ENCODE measurements around the gene MISP3.

MISP3 gene

DNA sequence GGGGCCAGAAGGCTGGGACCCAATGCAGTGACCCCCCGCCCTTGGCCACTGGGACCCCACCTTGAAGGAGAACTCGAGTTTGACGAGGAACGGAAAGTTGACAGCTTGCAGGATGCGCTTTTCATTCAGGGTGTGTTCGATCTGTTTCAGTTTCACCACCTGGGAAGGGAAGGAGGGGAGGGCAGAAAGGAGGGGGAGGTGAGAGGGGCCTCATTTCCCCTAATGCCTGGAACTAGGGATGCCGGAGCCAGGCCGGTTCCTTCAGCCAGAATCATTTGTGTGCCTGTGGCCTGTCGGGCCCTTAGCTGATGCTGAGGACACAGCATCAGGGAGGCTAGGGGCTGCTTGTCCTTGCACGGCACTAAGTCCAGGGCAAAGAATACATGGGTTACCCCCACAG is 30.2 kb downstream of the MISP3 start:
- DNase-seq (ENCODE audit: low read depth) = no peak

DNA sequence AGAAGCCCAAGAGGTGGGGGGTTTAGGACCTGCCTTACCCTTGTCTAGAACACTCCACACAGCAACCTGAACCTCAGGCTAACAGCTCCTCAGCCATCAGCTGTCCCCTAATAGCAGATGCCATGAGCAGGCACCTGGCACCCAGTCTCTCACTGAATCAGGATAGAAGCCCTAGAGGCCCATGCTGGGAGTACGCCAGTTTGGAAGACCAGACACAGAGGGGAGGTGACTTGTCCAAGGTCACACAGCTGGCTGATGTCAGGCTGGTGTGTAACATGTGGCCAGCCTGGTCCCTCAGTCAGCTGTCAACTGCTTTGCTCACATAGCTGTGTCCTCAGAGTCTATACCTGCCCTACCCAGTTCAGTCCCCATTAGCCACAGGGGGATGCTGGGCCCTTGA is 30.7 kb downstream of the MISP3 start:
- no peak for DNase-seq (ENCODE audit: low read depth)

DNA sequence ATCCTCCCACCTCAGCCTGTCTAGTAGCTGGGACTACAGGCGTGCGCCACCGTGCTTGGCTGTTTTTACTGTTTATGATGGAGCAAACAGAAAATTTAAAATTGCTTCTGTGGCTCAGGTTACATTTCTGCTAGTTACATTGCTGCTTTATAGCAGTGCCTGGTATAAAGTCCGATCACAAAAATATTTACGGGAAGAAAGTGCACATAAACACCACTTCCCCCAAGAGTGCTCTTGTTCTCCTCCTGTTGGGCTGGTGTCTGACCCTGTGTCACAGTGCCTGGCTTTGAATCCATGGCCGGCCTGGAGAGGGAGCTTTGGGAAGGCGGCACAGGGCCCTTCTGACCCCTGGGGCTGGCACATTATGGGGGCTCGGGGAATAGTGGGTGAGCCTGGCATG is 33.1 kb downstream of the MISP3 start:
- DNase-seq (ENCODE audit: low read depth) = no peak

DNA sequence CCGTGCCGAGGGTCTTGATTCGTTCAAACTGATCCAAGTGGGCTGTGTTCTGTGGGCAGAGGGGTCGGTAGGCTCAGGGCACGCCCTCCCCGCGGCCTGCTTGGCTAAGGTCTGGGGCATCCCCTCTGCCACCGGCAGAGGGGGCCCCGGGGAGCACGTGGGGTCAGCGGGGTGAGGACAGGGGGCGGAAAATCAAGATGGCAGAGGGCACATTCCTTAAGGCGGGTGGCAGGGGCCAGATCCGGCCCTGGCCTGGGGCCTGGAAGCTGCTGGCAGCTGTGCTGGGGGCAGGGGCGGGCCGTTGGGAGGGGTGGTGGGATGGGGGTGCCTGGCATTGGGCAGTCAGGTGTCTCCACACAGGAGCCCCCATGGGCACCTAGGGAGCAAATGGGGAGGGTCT is 34.3 kb downstream of the MISP3 start:
- DNase-seq (ENCODE audit: low read depth) = no peak

DNA sequence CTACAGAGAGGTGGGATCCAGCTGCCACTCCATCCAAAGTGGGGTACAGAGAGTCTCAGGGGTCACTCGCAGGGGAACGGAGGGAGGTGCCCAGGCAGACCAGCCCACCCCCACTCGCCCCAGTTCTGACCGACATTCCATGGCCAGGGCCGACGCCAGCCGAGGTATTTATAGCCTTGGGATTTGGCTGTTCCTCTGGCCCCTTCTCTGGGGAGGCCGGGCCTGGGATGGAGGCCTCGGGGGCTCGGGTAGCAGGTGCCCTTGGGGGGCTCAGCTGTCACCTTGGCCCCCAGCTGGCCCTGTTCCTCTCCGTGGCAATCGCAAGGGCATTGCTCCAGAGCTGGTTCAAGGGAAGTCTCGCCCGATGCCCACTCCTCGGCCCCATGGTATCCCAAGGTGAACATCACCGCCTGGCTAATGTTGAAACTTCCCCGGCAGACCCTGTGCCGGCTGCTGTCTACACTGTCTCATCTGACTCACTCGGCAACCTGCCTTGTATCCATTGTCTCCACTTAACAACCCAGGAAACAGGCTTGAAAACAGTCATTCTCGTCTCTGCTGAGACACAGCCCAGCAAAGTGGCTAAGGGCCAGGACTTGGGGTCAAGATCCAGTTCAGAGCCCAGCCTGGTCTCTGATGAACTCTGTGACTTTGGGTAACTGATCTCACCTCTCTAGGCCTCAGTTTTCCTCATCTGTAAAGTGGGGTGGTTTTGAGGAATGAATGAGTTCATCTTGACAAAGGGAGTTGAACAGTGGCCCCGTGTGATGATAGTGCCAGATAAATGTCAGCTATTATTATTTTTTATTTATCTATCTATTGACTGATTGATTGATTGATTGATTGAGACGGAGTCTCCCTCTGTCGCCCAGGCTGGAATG is 35.2 kb downstream of the MISP3 start:
- DNase-seq (ENCODE audit: low read depth) = no peak

DNA sequence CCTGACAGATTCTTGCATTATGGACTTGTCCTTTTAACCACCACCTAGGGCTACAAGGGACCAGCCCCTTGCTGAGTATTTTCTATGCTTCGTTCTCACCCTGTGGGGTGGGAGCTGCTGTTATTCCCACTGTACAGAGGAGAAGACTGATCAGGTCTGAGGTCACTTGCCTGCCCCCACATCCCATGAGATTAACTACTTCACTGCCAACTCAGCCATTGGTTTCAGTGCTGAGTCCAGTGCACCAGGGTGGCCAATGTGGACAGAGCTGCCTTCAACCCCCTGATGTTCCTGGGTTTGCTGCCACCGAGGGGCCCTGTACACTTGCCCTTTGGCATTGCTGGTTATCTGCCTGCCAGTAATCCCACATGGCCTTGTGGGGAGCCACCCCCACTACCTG is 38.1 kb downstream of the MISP3 start:
- no peak for DNase-seq (ENCODE audit: low read depth)

DNA sequence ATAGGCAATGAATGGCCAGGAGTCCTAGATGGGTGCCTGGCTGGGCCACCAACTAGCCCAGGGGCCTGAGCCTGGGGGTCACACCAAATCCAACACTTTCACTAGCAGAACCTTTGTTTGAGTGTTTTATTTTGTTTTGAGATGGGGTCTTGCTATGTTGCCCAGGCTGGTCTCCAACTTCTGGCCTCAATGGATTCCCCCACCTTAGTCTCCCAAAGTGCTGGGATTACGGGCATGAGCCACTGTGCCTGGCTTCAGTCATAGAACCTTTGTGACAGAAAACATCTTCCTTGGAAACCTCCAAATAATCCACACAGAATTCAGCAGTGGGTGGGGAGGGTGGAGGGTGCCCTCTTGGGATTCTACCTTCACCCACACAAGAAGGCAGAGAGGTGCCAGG is 38.9 kb downstream of the MISP3 start:
- DNase-seq (ENCODE audit: low read depth) = no peak

DNA sequence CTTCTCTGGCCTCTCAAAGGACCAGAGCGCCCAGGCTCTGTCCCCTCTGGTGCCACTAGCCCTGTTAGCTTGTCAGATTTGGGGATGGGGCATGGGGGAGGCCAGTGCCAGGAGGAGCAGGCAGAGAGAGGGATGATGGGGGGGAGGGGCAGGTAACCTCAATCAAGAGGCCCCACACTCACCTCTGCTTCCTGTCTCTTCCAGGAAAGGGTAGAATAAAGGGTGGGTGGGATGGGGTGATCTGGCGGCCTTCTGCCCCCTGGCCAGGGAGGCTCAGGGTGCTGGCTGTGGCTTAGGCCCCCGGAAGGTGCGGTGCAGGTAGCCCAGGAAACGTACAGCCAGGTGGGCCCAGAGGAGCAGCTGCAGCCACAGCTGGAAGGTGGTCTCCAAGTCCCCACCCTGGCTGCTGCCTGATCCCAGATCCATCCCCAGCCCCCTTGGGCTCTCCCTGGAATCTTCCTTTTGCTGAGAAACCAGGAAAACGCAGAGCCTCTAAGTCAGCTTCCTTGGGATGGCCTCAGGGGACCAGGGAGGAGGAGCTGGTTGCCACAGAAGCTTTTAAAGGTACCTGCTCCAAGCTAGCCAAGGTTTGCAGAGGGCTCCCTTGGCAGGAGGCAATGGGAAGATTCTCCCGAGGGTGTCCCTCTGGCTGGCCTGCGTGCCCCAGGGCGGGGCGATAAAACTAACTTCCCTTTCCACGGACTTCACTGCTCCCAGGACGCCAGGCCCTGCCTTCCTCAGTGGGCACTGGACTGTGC is 39.6 kb downstream of the MISP3 start:
- no peak for DNase-seq (ENCODE audit: low read depth)

DNA sequence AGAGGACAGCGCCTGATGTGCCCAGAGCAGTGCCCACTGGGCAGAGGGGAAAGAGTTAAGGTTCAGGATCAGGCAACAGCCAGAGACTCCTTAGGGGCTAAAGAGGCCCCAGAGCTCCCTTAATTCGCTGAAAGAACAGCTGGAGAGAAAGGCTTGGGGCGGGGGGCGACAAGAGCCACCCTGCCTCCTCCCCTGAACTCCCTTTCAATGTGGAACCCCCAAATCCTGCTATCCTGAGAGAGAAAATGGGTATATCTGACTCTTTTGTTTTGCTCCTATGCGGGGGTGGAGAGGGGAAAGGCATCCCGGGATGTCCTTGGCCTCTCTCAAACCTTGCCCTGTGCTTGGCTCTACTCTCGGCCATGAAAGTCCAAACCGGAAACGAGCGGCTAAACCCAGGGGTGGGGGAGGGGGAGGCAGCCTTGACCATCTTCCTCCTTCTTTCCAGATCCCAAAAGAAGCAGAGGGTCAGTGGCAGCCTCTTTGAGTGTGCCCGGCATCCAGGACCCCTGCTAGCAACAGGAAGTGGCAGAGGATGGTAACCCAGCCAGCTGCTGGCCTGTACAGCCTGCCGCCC is 40.3 kb downstream of the MISP3 start:
- DNase-seq (ENCODE audit: low read depth) = no peak

DNA sequence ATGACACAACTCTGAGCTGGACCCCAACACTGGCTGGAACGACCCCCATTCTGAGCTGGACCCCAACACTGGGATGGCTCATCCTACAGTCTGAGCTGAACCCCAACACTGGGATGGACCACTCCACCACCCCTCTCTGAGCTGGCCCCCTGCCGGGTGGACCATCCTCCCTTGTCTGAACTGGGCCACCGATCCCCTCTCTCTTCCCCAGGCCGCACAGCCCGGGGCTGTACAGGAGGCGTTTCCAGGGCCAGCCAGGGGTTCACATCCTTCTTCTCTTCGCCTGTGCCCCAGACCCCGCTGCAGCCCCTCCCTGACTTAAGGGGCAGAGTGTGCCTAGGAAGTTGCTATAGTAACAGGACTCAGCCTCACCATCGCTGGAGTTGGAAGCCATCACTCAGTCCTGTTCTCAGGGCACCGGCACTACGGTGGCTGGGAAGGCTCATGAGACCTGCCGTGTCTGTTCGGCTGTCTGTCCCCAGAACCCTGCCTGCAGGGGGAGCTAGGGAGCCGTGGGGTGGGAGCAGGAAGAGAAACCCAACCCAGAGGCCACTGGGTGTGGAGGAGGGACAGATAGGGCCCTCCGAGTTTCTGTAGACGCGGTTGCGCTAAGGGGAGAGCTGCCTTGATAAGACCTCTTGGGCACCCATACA is 41.3 kb downstream of the MISP3 start:
- DNase-seq (ENCODE audit: low read depth) = no peak

DNA sequence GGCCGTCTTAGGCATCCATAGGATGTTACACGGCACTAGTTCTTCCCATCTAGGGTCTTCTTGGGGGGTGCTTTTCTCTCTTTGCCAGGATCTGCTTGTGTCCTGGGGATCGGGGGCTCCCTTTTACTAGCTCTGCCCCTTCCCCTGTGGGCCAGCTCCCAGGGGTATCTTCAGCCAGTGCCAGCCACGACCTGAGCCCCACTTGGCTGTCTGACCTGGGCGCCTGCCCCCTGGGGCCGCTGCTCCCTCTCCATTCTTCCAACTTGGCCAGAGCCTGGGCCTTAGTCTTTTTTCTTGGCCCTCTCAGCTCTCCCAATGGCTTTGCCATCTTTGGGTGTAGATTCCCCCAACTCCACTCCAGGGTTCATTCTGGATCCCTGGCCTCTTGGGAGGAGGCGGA is 41.9 kb downstream of the MISP3 start:
- no peak for DNase-seq (ENCODE audit: low read depth)

DNA sequence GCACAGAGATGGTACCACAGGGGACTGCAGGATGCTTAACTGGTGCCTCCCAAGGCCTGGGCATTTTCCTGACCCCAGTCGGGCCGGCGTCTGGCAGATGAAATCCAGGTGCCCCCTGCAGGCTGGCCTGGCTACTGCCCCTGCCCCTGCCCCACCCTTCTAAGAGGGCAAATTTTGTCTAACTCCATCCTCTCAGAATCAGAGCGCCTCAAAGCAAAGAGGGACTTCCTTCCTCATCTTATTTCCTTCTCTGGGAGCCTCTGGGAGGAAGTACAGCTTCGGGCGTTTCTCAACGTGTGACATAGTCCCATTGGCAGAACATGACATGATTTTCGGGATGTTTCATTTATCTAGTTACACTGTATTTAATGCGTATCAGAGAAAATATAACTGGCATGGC is 42.3 kb downstream of the MISP3 start:
- no peak for DNase-seq (ENCODE audit: low read depth)

DNA sequence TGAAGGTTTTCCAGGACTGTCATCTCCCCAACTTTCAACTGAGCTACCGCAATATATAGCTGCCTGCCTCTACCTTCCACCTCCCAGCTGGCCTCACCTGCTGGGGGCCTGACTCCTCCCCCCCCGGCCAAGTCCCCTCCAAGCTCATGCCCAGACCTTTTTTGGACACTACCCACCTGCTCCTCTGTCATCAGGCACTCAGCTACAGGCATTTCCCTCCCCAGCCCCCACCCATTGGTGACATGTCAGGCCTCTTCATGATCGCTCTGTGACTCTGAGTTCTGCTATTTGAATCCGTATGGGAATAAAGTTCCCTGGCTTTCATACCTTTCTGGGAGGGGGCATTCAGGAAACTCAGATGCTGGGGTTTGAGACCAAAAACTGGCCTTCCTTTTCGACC is 43.2 kb downstream of the MISP3 start:
- DNase-seq (ENCODE audit: low read depth) = no peak

DNA sequence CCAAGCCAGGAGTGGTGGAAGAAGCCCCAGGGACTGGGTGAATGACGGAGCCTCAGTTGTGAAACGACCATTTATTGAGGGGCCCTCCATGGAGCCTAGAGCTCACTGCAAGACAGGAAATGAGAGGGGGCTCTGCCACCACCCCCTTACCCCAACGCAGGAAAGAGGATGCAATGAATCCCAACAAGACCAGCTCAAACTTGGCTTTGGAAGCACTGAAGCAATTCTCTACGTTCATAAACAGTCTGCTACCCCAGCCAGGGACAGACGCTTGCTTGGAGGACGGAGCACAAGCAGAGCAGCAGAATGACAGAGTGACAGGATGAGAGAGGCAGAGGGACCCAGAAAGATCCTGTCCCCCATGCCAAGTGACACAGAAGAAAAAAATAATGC is 43.9 kb downstream of the MISP3 start:
- no peak for DNase-seq (ENCODE audit: low read depth)

DNA sequence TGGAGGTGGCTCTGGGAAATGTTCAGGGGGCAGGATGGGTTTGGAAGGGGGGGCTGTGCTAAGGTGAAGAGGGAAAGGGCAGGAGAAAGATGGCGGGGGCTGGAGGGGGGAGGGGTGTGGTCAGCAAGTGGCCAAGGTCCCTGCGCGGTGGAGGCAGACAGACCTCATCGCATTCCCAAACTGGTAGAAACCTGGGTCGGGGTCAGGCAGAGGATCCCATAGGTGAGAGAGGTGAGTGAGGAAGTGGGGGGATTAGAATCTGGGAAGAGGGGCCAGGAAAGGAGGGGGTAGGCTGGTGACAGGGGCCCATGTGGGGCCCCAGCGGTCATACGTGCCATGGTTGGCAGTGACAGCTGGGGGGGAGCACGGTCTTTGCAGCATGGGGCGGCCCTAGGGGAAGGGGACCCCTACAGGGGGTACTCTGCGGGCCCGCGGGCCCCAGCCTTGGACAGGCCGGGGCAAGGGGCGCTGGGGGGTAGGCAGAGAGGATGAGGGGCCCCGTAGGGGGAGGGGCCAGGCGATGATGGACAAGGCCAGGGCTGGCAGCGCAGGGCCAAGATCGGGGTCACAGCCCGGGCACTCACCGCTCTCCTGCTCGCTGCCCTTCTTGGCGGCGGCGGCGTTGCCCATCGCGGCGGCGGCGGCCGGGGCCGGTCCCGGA is 44.5 kb downstream of the MISP3 start:
- no peak for DNase-seq (ENCODE audit: low read depth)

DNA sequence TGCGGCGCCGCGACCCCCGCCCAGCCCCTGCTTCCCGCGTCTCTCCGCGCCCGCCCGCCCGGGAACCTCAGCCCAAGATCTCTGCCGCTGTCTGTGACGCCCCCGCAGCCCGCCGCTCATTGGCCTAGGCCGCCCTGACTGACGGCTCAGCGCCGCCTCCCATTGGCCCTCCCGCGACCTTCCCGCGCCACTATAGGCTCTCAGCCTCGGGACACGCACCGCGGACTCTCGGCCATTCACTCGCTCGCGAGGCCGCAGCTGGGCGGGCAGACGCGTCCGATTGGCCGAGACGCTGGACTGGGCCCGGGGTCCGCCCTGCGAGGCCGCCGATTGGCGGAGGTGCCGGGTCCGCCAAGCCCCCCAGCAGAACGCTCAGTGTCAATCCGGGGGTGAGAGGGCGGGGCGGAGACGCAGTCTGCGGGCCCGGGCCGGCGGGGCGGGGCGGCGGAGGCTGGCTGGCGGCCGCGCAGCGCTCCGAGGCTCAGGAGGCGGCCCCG is 45.1 kb downstream of the MISP3 start, which contains the start of gene PRKACA:
Gene PRKACA, minus strand, starts transcription at position 95 of the 497 bp plus-strand sequence. CDS start 215 bp downstream, outside the sequence.
- peak; percentile 95 for DNase-seq (ENCODE audit: low read depth)

DNA sequence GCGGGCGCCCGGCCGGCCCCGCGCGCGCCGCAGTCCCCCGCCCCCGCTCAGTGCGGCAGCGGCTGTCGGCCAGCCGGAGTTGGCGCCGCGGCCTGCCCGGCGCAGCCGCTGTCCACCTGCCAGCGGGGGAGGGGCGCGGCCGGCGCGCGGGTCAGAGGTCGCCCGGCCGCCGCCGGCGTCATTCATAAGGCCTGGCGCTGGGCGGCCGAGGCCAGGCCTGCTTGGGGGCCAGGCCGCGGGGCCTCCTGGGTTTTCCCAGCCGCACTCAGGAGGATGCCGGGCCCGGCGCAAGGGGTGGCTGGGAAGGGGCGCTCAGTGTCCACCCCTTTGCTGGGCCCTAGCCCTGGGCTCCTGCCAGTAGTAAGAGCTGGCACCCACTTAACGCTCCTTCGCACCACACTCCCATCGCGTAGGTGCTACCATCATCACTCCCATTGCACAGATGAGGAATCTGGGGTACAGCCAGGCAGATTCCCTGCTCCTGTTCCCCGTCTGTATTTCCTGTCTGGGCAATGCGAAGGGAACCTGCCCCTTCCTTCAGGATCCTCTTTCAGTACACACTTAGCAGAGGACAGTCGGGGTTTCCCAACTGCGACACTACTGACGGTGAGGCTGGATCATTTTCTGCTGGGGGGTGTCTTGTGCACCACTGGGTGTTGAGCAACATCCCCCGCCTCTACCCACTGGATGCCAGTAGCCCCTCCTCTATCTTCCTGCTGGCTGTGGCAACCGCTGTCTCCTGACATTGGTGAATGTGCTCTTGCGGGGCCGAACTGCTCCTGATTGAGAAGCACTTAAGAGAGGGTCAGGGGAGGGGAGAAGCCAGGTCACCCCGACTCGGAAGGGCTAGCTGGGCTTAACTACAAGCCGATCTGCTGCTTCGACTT is 45.8 kb downstream of the MISP3 start:
- DNase-seq (ENCODE audit: low read depth) = no peak

DNA sequence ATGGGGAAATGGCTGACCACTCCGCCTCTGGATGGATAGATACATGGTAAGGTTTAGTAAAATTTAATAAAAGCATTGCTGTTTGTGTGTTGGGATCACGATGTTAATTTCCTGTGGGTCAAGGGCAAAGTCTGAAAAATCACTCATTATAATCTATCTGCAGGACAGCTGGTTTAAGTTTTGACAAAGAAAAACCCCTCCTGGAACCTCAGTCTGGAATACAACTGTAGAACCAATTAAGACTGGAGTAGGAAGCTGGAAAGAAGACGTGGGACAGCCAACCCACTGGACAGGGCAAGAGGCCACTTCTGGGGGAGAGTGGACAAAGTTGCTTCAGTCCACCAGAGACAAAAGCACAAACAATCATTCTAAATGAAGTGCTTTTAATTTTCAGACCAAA is 46.6 kb downstream of the MISP3 start:
- DNase-seq (ENCODE audit: low read depth) = no peak

DNA sequence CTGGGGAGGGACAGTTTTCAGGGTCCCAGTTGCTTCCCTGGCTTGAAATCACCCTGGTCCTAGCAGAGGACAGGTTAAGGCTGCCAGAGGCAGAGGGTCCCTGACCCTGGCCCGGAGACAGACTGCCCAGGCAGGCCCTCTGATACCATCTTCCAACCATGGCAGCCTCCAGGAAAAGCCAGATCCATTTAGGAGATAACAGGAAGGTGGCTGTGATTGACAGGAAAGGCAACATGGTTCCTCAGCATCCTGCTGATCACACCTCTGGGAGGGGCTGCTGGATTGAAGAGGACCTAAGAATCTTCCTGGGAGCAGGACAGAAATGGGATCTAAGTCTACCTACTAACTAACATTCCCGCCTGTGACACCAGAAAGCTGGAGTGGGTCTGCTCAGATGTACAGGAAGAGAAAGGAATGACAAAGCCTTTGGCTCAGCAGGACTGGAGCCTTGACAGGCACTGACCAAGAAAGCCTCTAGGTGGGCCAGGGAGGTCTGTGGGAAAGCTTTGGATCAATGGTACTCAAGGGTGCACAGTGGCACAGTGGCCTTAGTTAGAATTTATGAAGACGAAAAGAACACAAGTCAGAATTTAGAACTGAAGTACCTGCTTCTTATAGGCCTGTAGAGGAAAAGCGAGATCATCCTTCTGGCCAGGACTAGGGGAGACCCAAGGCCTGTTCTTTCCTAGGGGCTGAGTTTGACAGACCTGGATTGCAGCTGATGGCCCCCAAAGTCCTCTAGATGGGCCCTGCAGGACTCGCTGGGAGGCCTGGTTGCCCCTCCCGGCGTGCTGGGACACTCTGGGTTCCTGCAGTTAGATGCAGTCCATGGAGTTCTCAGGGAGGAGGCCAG is 47.3 kb downstream of the MISP3 start:
- DNase-seq (ENCODE audit: low read depth) = no peak

DNA sequence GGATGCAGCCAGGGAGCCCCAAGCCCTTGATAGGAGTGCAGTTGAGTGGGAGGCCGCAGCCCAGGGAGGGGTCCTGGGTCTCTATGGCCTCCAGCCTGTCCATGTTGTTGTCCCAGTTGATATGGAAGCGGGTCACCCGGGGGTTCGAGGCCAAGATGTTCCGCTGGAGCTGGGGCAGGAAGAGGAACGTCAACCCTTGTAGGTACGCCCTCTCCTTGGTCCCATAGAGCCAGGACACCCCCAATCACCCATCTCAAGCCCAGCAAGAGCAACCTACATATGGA is 47.9 kb downstream of the MISP3 start:
- no peak for DNase-seq (ENCODE audit: low read depth)
